ENCODE measurements around the gene TEAD1.

GRCh38 chr11:12640355-12640754 is 33.9 kb upstream of the TEAD1 start:
- TF ChIP-seq CTCF (IDR thresholded peaks at IDR 0.05; ENCODE audit: low read depth, low read length, poor library complexity, severe bottlenecking) (no peak), EZH2phosphoT487 (IDR thresholded peaks at IDR 0.05; ENCODE audit: borderline replicate concordance, low read length) (no peak)
